Bronchial epithelial cell (primary cell): ENCODE results near the gene CDYL2. TPM values are rescaled to one million over a fixed set of nuclear protein-coding genes. Genes with fewer than 3 reads are reported as not detected.

ENCODE experiments used
- DNase-seq: peaks from one replicate; pipeline ENCODE4 v3.0.0-alpha.2; 2010; ENCODE audit warnings: low read depth
- FAIRE-seq: peaks from 2 replicates; lab custom pipeline; 2011; peaks lifted over from hg19 to GRCh38; lab: Jason Lieb, UNC
- H3K27me3 ChIP-seq: 2 replicates; pipeline ENCODE4 v1.5.1; 2011; ENCODE audit warnings: low read length; ENCODE audit not compliant: control insufficient read depth, insufficient read depth
- H3K36me3 ChIP-seq: 2 replicates; pipeline ENCODE4 v1.5.1; 2011; ENCODE audit warnings: low read length; ENCODE audit not compliant: control insufficient read depth, insufficient read depth
- H3K4me3 ChIP-seq: 2 replicates; pipeline ENCODE4 v1.5.1; 2011; ENCODE audit warnings: mild to moderate bottlenecking, low read depth, low read length, control low read depth
- CTCF ChIP-seq: IDR thresholded peaks from 2 replicates; pipeline ENCODE4 v1.5.1; 2011; ENCODE audit warnings: mild to moderate bottlenecking, moderate library complexity, low read length, control low read depth, inconsistent platforms; ENCODE audit not compliant: insufficient read depth, severe bottlenecking
- total RNA-seq: library from RNA; depleted of rRNA; stranded (reverse); fragments of >200 nt; gene quantifications from 2 replicates; pipeline ENCODE4 v1.2.1, GENCODE V29; 2014

CDYL2 gene
- total RNA-seq, 1 donor from 2014 or later, result 1.1 TPM

- Histone ChIP-seq H3K36me3 (no peaks in the 10 kb centered on the region), H3K27me3 (no peaks in the 10 kb centered on the region), H3K4me3 (no peak overlapping the region)
- DNase-seq (no peak), FAIRE-seq (no peak)
- TF ChIP-seq CTCF, result no peak
Measured at GRCh38 chr16:80846680-80847079, 42.3 kb upstream of the CDYL2 start.

- DNase-seq, result no peak
- no peaks in the 10 kb centered on the region for H3K27me3 ChIP-seq
- H3K4me3 ChIP-seq, result no peak overlapping the region
- no peak for FAIRE-seq
- no peaks in the 10 kb centered on the region for H3K36me3 ChIP-seq
- TF ChIP-seq CTCF, result no peak
Measured at GRCh38 chr16:80846275-80846674, 41.9 kb upstream of the CDYL2 start.

GRCh38 chr16:80844395-80844794 lies 40.0 kb upstream of the CDYL2 start:
- FAIRE-seq, result no peak

GRCh38 chr16:80841231-80841630 lies 36.8 kb upstream of the CDYL2 start:
- TF ChIP-seq CTCF, result no peak
- no peak for FAIRE-seq
- Histone ChIP-seq H3K36me3 (no peaks in the 10 kb centered on the region), H3K4me3 (no peak overlapping the region), H3K27me3 (no peaks in the 10 kb centered on the region)
- no peak for DNase-seq

More at GRCh38 chr16:80844395-80844794, 40.0 kb upstream of the CDYL2 start:
- no peak for DNase-seq
- H3K36me3 ChIP-seq, result no peaks in the 10 kb centered on the region
- no peak for TF ChIP-seq CTCF
- H3K4me3 ChIP-seq, result no peak overlapping the region
- H3K27me3 ChIP-seq, result no peaks in the 10 kb centered on the region

GRCh38 chr16:80837533-80838147 lies 33.2 kb upstream of the CDYL2 start:
- TF ChIP-seq CTCF, result no peak
- no peaks in the 10 kb centered on the region for H3K36me3 ChIP-seq
- H3K4me3 ChIP-seq, result no peak overlapping the region
- no peak for DNase-seq
- FAIRE-seq, result no peak
- no peaks in the 10 kb centered on the region for H3K27me3 ChIP-seq

GRCh38 chr16:80836846-80837245 lies 32.4 kb upstream of the CDYL2 start:
- no peak for DNase-seq
- Histone ChIP-seq H3K4me3 (no peak overlapping the region), H3K27me3 (no peaks in the 10 kb centered on the region), H3K36me3 (no peaks in the 10 kb centered on the region)
- TF ChIP-seq CTCF, result no peak
- no peak for FAIRE-seq
